K562 (cell line): ENCODE measurements around the gene PPP1R15B. TPM values are rescaled to one million over a fixed set of nuclear protein-coding genes. Genes with fewer than 3 reads are reported as not detected.

ENCODE experiments used
- ATAC-seq: fragments of 200-7000 bp; cut with Tn5 transposase; 3 replicates; pipeline ENCODE4 v1.9.1; 2020; ENCODE audit warnings: moderate library complexity
- BruUV-seq: library from RNA; stranded (reverse); fragments of 400-500 nt; replicated peaks from 2 replicates; lab custom pipeline; 2021; lab: Mats Ljungman, UMichigan
- CTCF ChIA-PET: fragments of 300-600 bp; formaldehyde crosslinking; extraction: SDS; loops from one replicate; lab custom pipeline; 2021; ENCODE audit warnings: low intra/inter-chr PET ratio; lab: Yijun Ruan, JAX
- POLR2A ChIA-PET: fragments of 300-600, 350-650 bp; sonication (Branson Sonifier 250); formaldehyde crosslinking; extraction: SDS; loops from one replicate; lab custom pipeline; 2021; ENCODE audit warnings: antibody characterized with exemption, inconsistent platforms; lab: Yijun Ruan, JAX
- DNase-seq, 4 experiments: peaks; one replicate each; pipeline versions ENCODE4 v3.0.0 to v3.0.0-alpha.2; 2011 to 2018; ENCODE audit warnings: low spot score in 3 of 4, mixed read lengths in 3 of 4; ENCODE audit errors: extremely low read depth in 1 of 4
- FAIRE-seq: peaks from 2 replicates; lab custom pipeline; 2011; peaks lifted over from hg19 to GRCh38; lab: Jason Lieb, UNC
- H2AFZ ChIP-seq: 2 replicates; pipeline ENCODE4 v1.6.0; 2011; ENCODE audit warnings: low read depth, low read length, control low read depth, inconsistent platforms
- H3K27ac ChIP-seq: fragments of 200-600 bp; 3 replicates; pipeline ENCODE4 v1.8.0; 2011; ENCODE audit warnings: low read depth, mild to moderate bottlenecking, control low read depth, inconsistent platforms, low read length, moderate library complexity, mixed read lengths; ENCODE audit errors: extremely low read depth
- H3K27me3 ChIP-seq, 2 experiments: fragments of 300-600 bp in 1 of 2; 2 replicates in 1 of 2; 3 replicates in 1 of 2; pipeline versions ENCODE4 v1.6.0 to v1.8.0; 2011; ENCODE audit warnings: inconsistent platforms in 2 of 2, low read length in 2 of 2, mild to moderate bottlenecking in 1 of 2, mixed read lengths in 1 of 2, moderate library complexity in 1 of 2; ENCODE audit not compliant: control insufficient read depth in 2 of 2, insufficient read depth in 2 of 2
- H3K36me3 ChIP-seq: fragments of 300-600 bp; 3 replicates; pipeline ENCODE4 v1.8.0; 2011; ENCODE audit warnings: mild to moderate bottlenecking, low read length, inconsistent platforms; ENCODE audit not compliant: control insufficient read depth, insufficient read depth
- H3K4me1 ChIP-seq, 2 experiments: fragments of 200-600 bp in 1 of 2; replicated peaks in 1 of 2; 2 replicates in 1 of 2; 3 replicates in 1 of 2; pipeline versions ENCODE4 v1.5.1 to v1.8.0; 2011; ENCODE audit warnings: inconsistent platforms in 2 of 2, low read length in 2 of 2, mild to moderate bottlenecking in 1 of 2, mixed read lengths in 1 of 2, moderate library complexity in 1 of 2; ENCODE audit not compliant: control insufficient read depth in 2 of 2, insufficient read depth in 2 of 2
- H3K4me2 ChIP-seq: 2 replicates; pipeline ENCODE4 v1.6.1; 2011; ENCODE audit warnings: low read length, control low read depth, inconsistent platforms, mixed read lengths; ENCODE audit not compliant: insufficient read depth
- H3K4me3 ChIP-seq: fragments of 200-600 bp; sonication (generic), shearing (Covaris generic); 2 replicates; pipeline ENCODE4 v1.5.1; 2016; ENCODE audit warnings: control low read depth, inconsistent platforms
- H3K79me2 ChIP-seq: fragments of 200-600 bp; 3 replicates; pipeline ENCODE4 v1.8.0; 2011; ENCODE audit warnings: low read length, inconsistent platforms; ENCODE audit not compliant: control insufficient read depth, insufficient read depth
- H3K9ac ChIP-seq, 2 experiments: 2 replicates each; pipeline versions ENCODE4 v1.6.0 to v1.6.1; 2011; ENCODE audit warnings: low read depth in 2 of 2, low read length in 2 of 2, control low read depth in 1 of 2, inconsistent platforms in 1 of 2, mild to moderate bottlenecking in 1 of 2, mixed read lengths in 1 of 2; ENCODE audit not compliant: insufficient read depth in 1 of 2
- H3K9me1 ChIP-seq: one replicate; pipeline ENCODE4 v1.6.0; 2011; ENCODE audit warnings: inconsistent platforms, mild to moderate bottlenecking, low read length, moderate library complexity; ENCODE audit not compliant: control insufficient read depth, insufficient read depth
- H3K9me3 ChIP-seq: replicated peaks from 2 replicates; pipeline ENCODE4 v1.5.1; 2011; ENCODE audit warnings: low read depth, low read length, inconsistent platforms; ENCODE audit not compliant: control insufficient read depth, insufficient read depth
- H4K20me1 ChIP-seq: replicated peaks from 2 replicates; pipeline ENCODE4 v1.6.1; 2011; ENCODE audit warnings: low read length, inconsistent platforms, mixed read lengths; ENCODE audit not compliant: control insufficient read depth, insufficient read depth
- CBX8 ChIP-seq: fragments of 200-600 bp; sonication (generic); IDR thresholded peaks from 2 replicates; pipeline ENCODE4 v1.6.1; 2012; ENCODE audit warnings: borderline replicate concordance, mixed run types, low read depth, mild to moderate bottlenecking, moderate library complexity, mixed read lengths, low read length, control low read depth, inconsistent platforms; ENCODE audit not compliant: poor library complexity, severe bottlenecking; ENCODE audit errors: extremely low read depth
- ID3 ChIP-seq, 2 experiments: fragments of 250-450 bp in 1 of 2; fragments of 450-650 bp in 1 of 2; sonication (Bioruptor Pico) in 1 of 2; IDR thresholded peaks; 2 replicates each; pipeline versions ENCODE4 v1.6.1 to v1.8.0; 2016 to 2021; ENCODE audit warnings: mild to moderate bottlenecking in 2 of 2, moderate library complexity in 2 of 2, missing compliant biosample characterization in 1 of 2, missing genetic modification characterization in 1 of 2
- SNRNP70 ChIP-seq: fragments of 200-400 bp; formaldehyde crosslinking; optimal IDR thresholded peaks from 2 replicates; pipeline ENCODE3; 2017; ENCODE audit warnings: low read depth, low read length
- WGBS: fragments of 100-300 bp; shearing (Covaris generic); methylation state at CpG from one replicate; pipeline ENCODE4 v1.1.6; 2016; ENCODE audit warnings: low coverage, mixed read lengths; ENCODE audit not compliant: insufficient coverage; ENCODE audit errors: missing lambda C conversion rate; 5-methylcytosine and 5-hydroxymethylcytosine counted together
- in situ Hi-C: fragments of 300-500 bp; cut with MboI; formaldehyde crosslinking; loops from 4 replicates; pipeline ENCODE4 v1.15.0; 2018; ENCODE audit warnings: inconsistent platforms, mixed read lengths
- intact Hi-C: fragments of 100-400 bp; cut with micrococcal nuclease; formaldehyde crosslinking; loops from 2 replicates; pipeline ENCODE4 v1.14.2; 2022
- polyA plus RNA-seq, 8 experiments: library from polyadenylated mRNA; depleted of rRNA in 4 of 8; stranded (reverse) in 5 of 8; unstranded in 3 of 8; fragments of >200 nt; fragmentation: Nextera tagmentation in 2 of 8; fragmentation: Illumina TruSeq in 1 of 8; extraction: Ambion mirVana in 2 of 8; extraction: Trizol in 1 of 8; gene quantifications; 2 replicates each; pipeline versions ENCODE4 v1.2.1 to v1.2.3, GENCODE V29; 2011 to 2014; ENCODE audit warnings: inconsistent platforms in 1 of 8, missing spikeins in 1 of 8
- total RNA-seq, 7 experiments: library from RNA; depleted of rRNA in 6 of 7; stranded (reverse); fragments of >200 nt in 6 of 7; fragmentation: Illumina TruSeq in 2 of 7; extraction: Trizol in 2 of 7; gene quantifications; 2 replicates each; pipeline versions ENCODE4 v1.2.1 to v1.2.3, GENCODE V29; 2011 to 2021; ENCODE audit warnings: low replicate concordance in 1 of 7

The PPP1R15B gene
- total and polyA plus RNA-seq, 9 of the 15 experiments (the other 6 are each of a cell fraction or from before 2014, with no cell fraction given): 17.0 to 48.1 (median 30.8) TPM

DNA sequence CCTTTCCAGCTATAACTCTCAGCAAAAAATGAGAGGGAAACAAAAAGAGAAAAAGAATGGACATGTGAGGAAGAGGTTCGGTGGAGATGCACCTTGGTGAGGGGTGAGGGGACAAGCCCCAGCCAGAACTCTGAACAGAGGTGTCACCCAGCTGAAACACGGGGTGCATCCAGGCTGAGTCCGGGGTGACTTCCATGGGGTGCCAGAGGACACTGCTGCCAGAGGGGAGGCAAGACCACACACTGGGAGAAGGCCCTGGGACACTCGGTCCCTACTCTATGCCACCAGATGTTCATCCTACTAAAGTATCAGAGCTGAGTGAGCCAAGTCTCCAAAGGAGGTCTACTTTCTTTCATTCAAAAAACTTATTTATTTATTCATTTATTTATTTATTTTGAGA is 36.1 kb upstream of the PPP1R15B start:
- Histone ChIP-seq H3K9ac (no peak overlapping the region), H3K4me1 (peaks cover 0 to 4% of the 10 kb centered on the region in 2 experiments; a peak in 1 of 5 replicates), H3K27ac (no peak overlapping the region), H3K9me3 (no peaks in the 10 kb centered on the region), H2AFZ (no peak overlapping the region), H3K4me3 (no peak overlapping the region), H3K27me3 (peaks cover 13 to 51% of the 10 kb centered on the region in 2 experiments; a peak in 3 of 5 replicates), H3K9me1 (no peaks in the 10 kb centered on the region), H3K36me3 (no peaks in the 10 kb centered on the region; the same call in 2 of the 3 replicates), H3K4me2 (no peak overlapping the region), H3K79me2 (no peaks in the 10 kb centered on the region), H4K20me1 (0 out of 2 replicates have a peak, but pooled peaks cover 6% of the 10 kb centered on the region)
- BruUV-seq: no TSS peak
- FAIRE-seq: no peak
- no peak for DNase-seq
- POLR2A ChIA-PET: interaction anchor here (0.6 to 1.9 kb wide), 7 partner anchors 10 to 124 kb away, joined by 3 to 7 read pairs (median 3); partner anchors contain the start of gene PIK3C2B
- in situ Hi-C loops: loop anchor here (5.0 kb wide), 1 partner anchor 55 kb away; no protein-coding TSS in a partner anchor
- no peak for ATAC-seq
- CTCF ChIA-PET: no interaction called here
- intact Hi-C loops: loop anchor here (2.0 kb wide), 1 partner anchor 47 kb away; the partner anchor contains the start of gene PIK3C2B
- 13% methylated on average over 4 of the region's 4 CpGs for WGBS
- TF ChIP-seq ID3 (CRISPR knock-in tag; IDR thresholded peaks at IDR 0.05) (no peak), ID3 (tag; IDR thresholded peaks at IDR 0.05) (no peak), CBX8 (no peak), SNRNP70 (no peak)
